HepG2 (cell line): ENCODE measurements around the gene C1QTNF12. TPM values are rescaled to one million over a fixed set of nuclear protein-coding genes. Genes with fewer than 3 reads are reported as not detected.

Experiments used
- ARID3A ChIP-seq: IDR thresholded peaks from 2 replicates; pipeline ENCODE4 v1.6.1; 2012; ENCODE audit warnings: low read depth, low read length, improper control_type of control experiment
- CREM ChIP-seq, 2 experiments: sonication (generic) in 1 of 2; formaldehyde crosslinking in 1 of 2; IDR thresholded peaks; 2 replicates each; pipeline versions ENCODE4 v1.4.0 to v1.6.1; 2016 to 2020; ENCODE audit warnings: antibody characterized with exemption in 1 of 2, mild to moderate bottlenecking in 1 of 2, missing genetic modification reagents in 1 of 2
- FOXO4 ChIP-seq: sonication (generic); formaldehyde crosslinking; conservative IDR thresholded peaks from 2 replicates; pipeline ENCODE4 v1.8.1; 2023; ENCODE audit warnings: missing genetic modification reagents
- KAT7 ChIP-seq: IDR thresholded peaks from 2 replicates; pipeline ENCODE4 v1.6.1; 2018; ENCODE audit warnings: borderline replicate concordance, missing compliant biosample characterization
- KIAA2018 ChIP-seq: sonication (generic); formaldehyde crosslinking; IDR thresholded peaks from 2 replicates; pipeline ENCODE4 v1.5.0; 2020; ENCODE audit warnings: mild to moderate bottlenecking, missing genetic modification reagents, borderline replicate concordance
- NFKBIZ ChIP-seq: IDR thresholded peaks from 2 replicates; pipeline ENCODE4 v1.6.1; 2018; ENCODE audit warnings: missing genetic modification reagents, missing compliant biosample characterization
- RBM39 ChIP-seq: fragments of 200-400 bp; formaldehyde crosslinking; IDR thresholded peaks from one replicate; pipeline ENCODE4 v1.6.1; 2018; ENCODE audit warnings: antibody characterized with exemption, mild to moderate bottlenecking, low read depth, low read length; ENCODE audit not compliant: poor library complexity, severe bottlenecking
- SMAD1 ChIP-seq: sonication (generic); formaldehyde crosslinking; IDR thresholded peaks from 2 replicates; pipeline ENCODE4 v1.4.0; 2020; ENCODE audit warnings: missing genetic modification reagents, low read depth, mild to moderate bottlenecking, borderline replicate concordance
- TEAD3 ChIP-seq: optimal IDR thresholded peaks from 2 replicates; pipeline ENCODE3; 2016; ENCODE audit warnings: borderline replicate concordance
- ZFP36L1 ChIP-seq: sonication (generic); formaldehyde crosslinking; IDR thresholded peaks from 2 replicates; pipeline ENCODE4 v1.8.0; 2022; ENCODE audit warnings: mild to moderate bottlenecking, missing genetic modification reagents, moderate library complexity
- ZIK1 ChIP-seq: sonication (generic); formaldehyde crosslinking; IDR thresholded peaks from 2 replicates; pipeline ENCODE4 v1.5.0; 2020; ENCODE audit warnings: mild to moderate bottlenecking, low read depth, missing genetic modification reagents, borderline replicate concordance
- ZNF10 ChIP-seq: sonication (generic); formaldehyde crosslinking; IDR thresholded peaks from 2 replicates; pipeline ENCODE4 v1.4.0; 2020; ENCODE audit warnings: mild to moderate bottlenecking, low read depth, missing genetic modification reagents, borderline replicate concordance
- ZNF34 ChIP-seq: sonication (generic); formaldehyde crosslinking; IDR thresholded peaks from 2 replicates; pipeline ENCODE4 v1.4.0; 2020; ENCODE audit warnings: mild to moderate bottlenecking, missing genetic modification reagents, borderline replicate concordance
- ZNF530 ChIP-seq: sonication (generic); formaldehyde crosslinking; IDR thresholded peaks from 2 replicates; pipeline ENCODE4 v1.5.0; 2020; ENCODE audit warnings: low read depth, mild to moderate bottlenecking, missing genetic modification reagents
- ZNF629 ChIP-seq: sonication (generic); formaldehyde crosslinking; conservative IDR thresholded peaks from 2 replicates; pipeline ENCODE4 v1.5.0; 2020; ENCODE audit warnings: missing genetic modification reagents
- ZNF652 ChIP-seq: IDR thresholded peaks from 2 replicates; pipeline ENCODE4 v1.6.1; 2016; ENCODE audit warnings: low read depth, borderline replicate concordance
- ZNF782 ChIP-seq: sonication (generic); formaldehyde crosslinking; IDR thresholded peaks from 2 replicates; pipeline ENCODE4 v1.4.0; 2020; ENCODE audit warnings: missing genetic modification reagents, mild to moderate bottlenecking, borderline replicate concordance
- polyA plus RNA-seq, 8 experiments: library from polyadenylated mRNA; depleted of rRNA in 3 of 8; stranded (reverse) in 7 of 8; unstranded in 1 of 8; fragments of >200 nt; fragmentation: Illumina TruSeq in 4 of 8; extraction: Trizol in 4 of 8; gene quantifications; 2 replicates each; pipeline versions ENCODE4 v1.2.1 to v1.2.3, GENCODE V29; 2011 to 2016; ENCODE audit warnings: low read depth in 4 of 8, missing spikeins in 1 of 8, mixed read lengths in 1 of 8; ENCODE audit not compliant: insufficient read depth in 1 of 8
- total RNA-seq, 5 experiments: library from RNA; depleted of rRNA; stranded (reverse); fragments of >200 nt; fragmentation: Illumina TruSeq; extraction: Trizol; gene quantifications; 2 replicates each; pipeline ENCODE4 v1.2.3, GENCODE V29; 2016; ENCODE audit warnings: low read depth in 1 of 5

Gene C1QTNF12
- total and polyA plus RNA-seq, 2 of the 13 experiments (the other 11 are each of a cell fraction or from before 2014, with no cell fraction given) = 0.18 to 0.64 TPM

GRCh38 chr1:1287288-1288110 lies 41.0 kb upstream of the C1QTNF12 start (continued):
- no peak for TF ChIP-seq FOXO4
- TF ChIP-seq ZNF629 (CRISPR knock-in tag) = no peak
- TF ChIP-seq ZNF34 (CRISPR knock-in tag) = no peak
- TF ChIP-seq ZNF782 (CRISPR knock-in tag) = peak; percentile 76; the same call in 1 of the 2 replicates
- TF ChIP-seq CREM (IDR thresholded peaks at IDR 0.05) = no peak
- TF ChIP-seq CREM (CRISPR knock-in tag; IDR thresholded peaks at IDR 0.05) = no peak
- TF ChIP-seq RBM39 = no peak
- TF ChIP-seq ZIK1 = 0 out of 2 replicates have a peak, but pooled peaks have one; percentile 63
- TF ChIP-seq KIAA2018 (CRISPR knock-in tag) = no peak
- TF ChIP-seq ZNF652 (CRISPR knock-in tag) = no peak
- 0 out of 2 replicates have a peak, but pooled peaks have one; percentile 35 for TF ChIP-seq KAT7
- 0 out of 2 replicates have a peak, but pooled peaks have one; percentile 26 for TF ChIP-seq ZFP36L1 (CRISPR knock-in tag)
- TF ChIP-seq ARID3A = no peak
- peak; percentile 47 for TF ChIP-seq TEAD3 (CRISPR knock-in tag)
- no peak for TF ChIP-seq ZNF10 (CRISPR knock-in tag)
- no peak for TF ChIP-seq NFKBIZ (CRISPR knock-in tag)
- no peak for TF ChIP-seq SMAD1 (CRISPR knock-in tag)
- TF ChIP-seq ZNF530 (CRISPR knock-in tag) = no peak
